Keratinocyte (primary cell): Measurements from ENCODE around the gene NPRL2.

Experiments used
- EZH2 ChIP-seq: IDR thresholded peaks from one replicate; pipeline ENCODE4 v1.6.1; 2012; ENCODE audit warnings: inconsistent platforms, mild to moderate bottlenecking, low read length, moderate library complexity
- TF ChIP-seq, protein P1 (sequence below), 3 experiments: IDR thresholded peaks in 1 of 3; conservative IDR thresholded peaks in 1 of 3; optimal IDR thresholded peaks in 1 of 3; 2 replicates in 2 of 3; 3 replicates in 1 of 3; pipeline versions ENCODE3 to v1.5.1; 2011; ENCODE audit warnings: low read length in 3 of 3, mild to moderate bottlenecking in 3 of 3, moderate library complexity in 2 of 3, control low read depth in 1 of 3, inconsistent platforms in 1 of 3; ENCODE audit not compliant: insufficient read depth in 2 of 3; ENCODE audit errors: extremely low read depth in 1 of 3

DNA sequence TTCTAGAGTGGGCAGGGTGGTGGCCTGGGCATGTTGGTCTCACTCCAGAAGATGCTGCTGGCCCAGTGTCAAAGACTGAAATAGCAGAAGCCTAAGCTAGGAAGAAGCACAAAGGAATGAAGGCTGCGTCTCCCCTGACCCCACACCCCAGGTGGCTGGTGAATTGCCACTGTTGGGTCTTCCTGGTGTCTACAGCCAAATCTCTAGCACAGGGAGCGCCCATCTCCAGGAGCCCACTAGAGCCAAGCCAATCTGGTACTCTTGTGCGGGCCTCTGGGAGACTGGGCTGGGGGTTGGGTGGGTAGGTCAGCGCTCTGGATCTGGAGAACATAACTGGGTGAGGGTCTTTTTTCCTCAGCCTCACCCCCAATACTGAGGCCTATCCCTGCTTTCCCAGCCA, 23.4 kb downstream of the NPRL2 start:
- TF ChIP-seq, protein P1, sequence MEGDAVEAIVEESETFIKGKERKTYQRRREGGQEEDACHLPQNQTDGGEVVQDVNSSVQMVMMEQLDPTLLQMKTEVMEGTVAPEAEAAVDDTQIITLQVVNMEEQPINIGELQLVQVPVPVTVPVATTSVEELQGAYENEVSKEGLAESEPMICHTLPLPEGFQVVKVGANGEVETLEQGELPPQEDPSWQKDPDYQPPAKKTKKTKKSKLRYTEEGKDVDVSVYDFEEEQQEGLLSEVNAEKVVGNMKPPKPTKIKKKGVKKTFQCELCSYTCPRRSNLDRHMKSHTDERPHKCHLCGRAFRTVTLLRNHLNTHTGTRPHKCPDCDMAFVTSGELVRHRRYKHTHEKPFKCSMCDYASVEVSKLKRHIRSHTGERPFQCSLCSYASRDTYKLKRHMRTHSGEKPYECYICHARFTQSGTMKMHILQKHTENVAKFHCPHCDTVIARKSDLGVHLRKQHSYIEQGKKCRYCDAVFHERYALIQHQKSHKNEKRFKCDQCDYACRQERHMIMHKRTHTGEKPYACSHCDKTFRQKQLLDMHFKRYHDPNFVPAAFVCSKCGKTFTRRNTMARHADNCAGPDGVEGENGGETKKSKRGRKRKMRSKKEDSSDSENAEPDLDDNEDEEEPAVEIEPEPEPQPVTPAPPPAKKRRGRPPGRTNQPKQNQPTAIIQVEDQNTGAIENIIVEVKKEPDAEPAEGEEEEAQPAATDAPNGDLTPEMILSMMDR (optimal IDR thresholded peaks at IDR 0.05 in 1 of 3, IDR thresholded peaks at IDR 0.05 in 1 of 3, conservative IDR thresholded peaks at IDR 0.05 in 1 of 3; ENCODE audit: extremely low read depth in 1 of 3, insufficient read depth in 2 of 3, low read length in 3 of 3): no peak
- no peak for TF ChIP-seq EZH2
